ENCODE results near the gene CCM2.

CCM2 gene

DNA sequence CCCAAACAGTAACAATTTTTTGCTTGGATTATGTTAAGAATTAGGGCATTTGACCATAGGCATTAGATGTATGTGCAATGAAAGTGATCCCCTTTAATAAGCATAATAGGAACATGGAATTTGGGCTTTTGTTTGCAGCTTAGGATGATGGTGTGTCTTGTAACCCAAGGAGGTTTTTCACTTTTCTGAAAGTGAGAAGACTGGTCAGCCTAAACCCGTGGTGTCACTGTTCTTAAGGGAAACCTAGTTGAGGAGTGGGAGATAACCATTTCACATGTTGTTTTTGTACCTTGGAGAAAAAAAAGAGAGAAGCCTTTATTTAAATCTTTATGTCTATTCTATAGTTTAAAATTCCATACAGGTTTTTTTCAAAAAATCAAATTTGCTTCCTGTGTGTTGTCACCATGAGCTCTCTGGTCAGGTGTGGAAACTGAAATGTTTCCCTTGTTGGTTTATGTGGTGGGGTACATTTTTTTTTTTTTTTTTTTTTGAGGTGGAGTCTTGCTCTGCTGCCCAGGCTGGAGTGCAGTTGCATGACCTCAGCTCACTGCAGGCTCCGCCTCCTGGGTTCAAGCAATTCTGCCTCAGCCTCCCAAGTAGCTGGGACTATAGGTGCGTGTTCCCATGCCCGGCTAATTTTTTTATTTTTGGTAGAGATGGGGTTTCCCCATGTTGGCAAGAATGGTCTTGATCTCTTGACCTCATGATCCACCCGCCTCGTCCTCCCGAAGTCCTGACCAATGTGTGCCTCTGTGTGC is 7.7 kb downstream of the CCM2 start:
- Histone ChIP-seq H3K27ac (no peak overlapping the region), H3K4me3 (ENCODE audit: low read depth, low read length) (no peak overlapping the region), H3K36me3 (ENCODE audit: control insufficient read depth, insufficient read depth, low read length) (no peaks in the 10 kb centered on the region), H3K9me3 (ENCODE audit: control insufficient read depth, low read length) (no peaks in the 10 kb centered on the region), H3K9ac (no peak overlapping the region), H2AFZ (no peak overlapping the region), H3K27me3 (ENCODE audit: control insufficient read depth, insufficient read depth, low read length) (no peaks in the 10 kb centered on the region), H3K4me2 (ENCODE audit: low read length) (no peak overlapping the region), H3K79me2 (peaks cover 44% of the 10 kb centered on the region), H3K4me1 (peaks cover 4% of the 10 kb centered on the region)
- no peak for TF ChIP-seq CTCF (IDR thresholded peaks at IDR 0.05)

GRCh38 chr7:45013465-45013967 is 13.5 kb downstream of the CCM2 start:
- no peaks in the 10 kb centered on the region for H3K27me3 ChIP-seq (ENCODE audit: control insufficient read depth, insufficient read depth, low read length)
- no peak overlapping the region for H3K4me2 ChIP-seq (ENCODE audit: low read length)
- peaks cover 32% of the 10 kb centered on the region for H3K79me2 ChIP-seq
- no peaks in the 10 kb centered on the region for H3K4me1 ChIP-seq
- no peaks in the 10 kb centered on the region for H3K36me3 ChIP-seq (ENCODE audit: control insufficient read depth, insufficient read depth, low read length)
- no peak overlapping the region for H3K27ac ChIP-seq
- H3K9me3 ChIP-seq (ENCODE audit: control insufficient read depth, low read length), result no peaks in the 10 kb centered on the region
- no peak overlapping the region for H3K4me3 ChIP-seq (ENCODE audit: low read depth, low read length)
- TF ChIP-seq CTCF (IDR thresholded peaks at IDR 0.05), result no peak
- no peak overlapping the region for H3K9ac ChIP-seq
- H2AFZ ChIP-seq, result no peak overlapping the region

DNA sequence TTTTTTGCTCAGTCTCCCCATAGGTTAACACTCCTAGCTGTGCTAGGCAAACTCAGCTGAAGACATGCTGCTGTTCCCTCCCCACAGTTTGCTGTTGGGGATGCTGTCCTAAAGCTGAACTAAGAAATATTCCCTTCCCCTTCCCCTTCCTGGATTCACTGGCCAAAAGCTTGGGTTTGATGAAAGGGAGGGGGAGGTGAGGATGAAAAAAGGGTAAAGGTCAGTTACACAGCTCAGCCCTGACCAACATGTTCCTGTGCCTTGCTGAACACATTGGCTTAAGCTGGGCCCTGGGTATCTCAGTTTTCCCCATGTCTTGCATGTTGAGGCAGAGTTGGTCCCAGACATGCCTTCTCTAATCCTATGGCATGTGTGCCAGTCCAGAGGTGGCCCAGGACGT is 15.3 kb downstream of the CCM2 start:
- H3K27ac ChIP-seq, result no peak overlapping the region
- H3K4me1 ChIP-seq, result peaks cover 4% of the 10 kb centered on the region
- H3K4me3 ChIP-seq (ENCODE audit: low read depth, low read length), result no peak overlapping the region

GRCh38 chr7:45017253-45017652 is 17.3 kb downstream of the CCM2 start:
- H3K27ac ChIP-seq, result no peak overlapping the region

More for the DNA sequence above, 15.3 kb downstream of the CCM2 start:
- no peaks in the 10 kb centered on the region for H3K36me3 ChIP-seq (ENCODE audit: control insufficient read depth, insufficient read depth, low read length)
- no peak overlapping the region for H3K4me2 ChIP-seq (ENCODE audit: low read length)
- H2AFZ ChIP-seq, result no peak overlapping the region
- no peaks in the 10 kb centered on the region for H3K9me3 ChIP-seq (ENCODE audit: control insufficient read depth, low read length)
- H3K79me2 ChIP-seq, result peaks cover 28% of the 10 kb centered on the region
- no peak overlapping the region for H3K9ac ChIP-seq
- no peaks in the 10 kb centered on the region for H3K27me3 ChIP-seq (ENCODE audit: control insufficient read depth, insufficient read depth, low read length)
- no peak for TF ChIP-seq CTCF (IDR thresholded peaks at IDR 0.05)

More at GRCh38 chr7:45017253-45017652, 17.3 kb downstream of the CCM2 start:
- Histone ChIP-seq H3K9me3 (ENCODE audit: control insufficient read depth, low read length) (no peaks in the 10 kb centered on the region), H2AFZ (no peak overlapping the region), H3K27me3 (ENCODE audit: control insufficient read depth, insufficient read depth, low read length) (no peaks in the 10 kb centered on the region), H3K4me2 (ENCODE audit: low read length) (no peak overlapping the region), H3K4me3 (ENCODE audit: low read depth, low read length) (no peak overlapping the region), H3K9ac (no peak overlapping the region), H3K4me1 (peaks cover 4% of the 10 kb centered on the region), H3K36me3 (ENCODE audit: control insufficient read depth, insufficient read depth, low read length) (no peaks in the 10 kb centered on the region), H3K79me2 (peaks cover 20% of the 10 kb centered on the region)
- TF ChIP-seq CTCF (IDR thresholded peaks at IDR 0.05), result no peak

Measured in parathyroid adenoma (tissue), 2 donors.